T-helper 22 cell (primary cell): ENCODE results near the gene LUC7L3.
"Not testable (repeated sequence)": the region's sequence is repeated elsewhere in the genome, so short reads cannot be mapped to it uniquely, and the experiment has no call there.

Experiments
- DNase-seq: peaks from one replicate; pipeline ENCODE4 v3.0.0-alpha.2; 2020; ENCODE audit warnings: low read depth

Gene LUC7L3

DNA sequence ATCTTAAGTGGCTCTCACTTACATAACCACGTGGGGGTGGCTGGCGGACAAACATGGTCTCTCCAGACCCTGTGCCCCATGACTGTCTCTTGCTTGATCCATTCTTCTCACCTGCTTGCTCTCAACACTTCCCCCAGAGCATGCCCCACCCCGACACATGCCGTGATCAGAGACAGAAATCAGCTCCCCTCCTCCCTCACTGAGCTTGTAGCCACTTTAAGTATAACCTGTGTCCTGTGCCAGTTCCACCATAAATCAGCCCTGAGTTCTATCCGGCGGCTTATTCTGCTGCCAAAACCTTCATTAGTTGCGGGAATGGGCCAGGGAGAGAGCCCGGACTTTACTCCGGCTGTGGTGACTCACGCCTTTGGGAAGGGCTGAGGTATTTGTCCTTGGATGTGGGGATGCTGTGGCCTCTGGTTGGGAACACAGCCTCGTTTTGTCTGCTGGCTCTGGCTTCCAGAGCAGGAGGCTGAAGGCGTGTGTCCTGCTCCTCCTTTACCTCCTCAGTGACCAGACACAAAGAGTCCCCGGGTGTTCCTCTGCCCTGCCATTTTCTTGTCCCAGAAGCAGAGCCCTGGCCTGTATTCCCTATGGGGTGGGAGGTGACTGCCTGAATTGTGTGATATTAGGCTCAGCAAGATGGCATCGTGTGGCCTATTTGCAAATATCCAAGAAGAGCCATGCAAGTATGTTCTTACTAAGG lies 32.8 kb upstream of the LUC7L3 start:
- DNase-seq = no peak

DNA sequence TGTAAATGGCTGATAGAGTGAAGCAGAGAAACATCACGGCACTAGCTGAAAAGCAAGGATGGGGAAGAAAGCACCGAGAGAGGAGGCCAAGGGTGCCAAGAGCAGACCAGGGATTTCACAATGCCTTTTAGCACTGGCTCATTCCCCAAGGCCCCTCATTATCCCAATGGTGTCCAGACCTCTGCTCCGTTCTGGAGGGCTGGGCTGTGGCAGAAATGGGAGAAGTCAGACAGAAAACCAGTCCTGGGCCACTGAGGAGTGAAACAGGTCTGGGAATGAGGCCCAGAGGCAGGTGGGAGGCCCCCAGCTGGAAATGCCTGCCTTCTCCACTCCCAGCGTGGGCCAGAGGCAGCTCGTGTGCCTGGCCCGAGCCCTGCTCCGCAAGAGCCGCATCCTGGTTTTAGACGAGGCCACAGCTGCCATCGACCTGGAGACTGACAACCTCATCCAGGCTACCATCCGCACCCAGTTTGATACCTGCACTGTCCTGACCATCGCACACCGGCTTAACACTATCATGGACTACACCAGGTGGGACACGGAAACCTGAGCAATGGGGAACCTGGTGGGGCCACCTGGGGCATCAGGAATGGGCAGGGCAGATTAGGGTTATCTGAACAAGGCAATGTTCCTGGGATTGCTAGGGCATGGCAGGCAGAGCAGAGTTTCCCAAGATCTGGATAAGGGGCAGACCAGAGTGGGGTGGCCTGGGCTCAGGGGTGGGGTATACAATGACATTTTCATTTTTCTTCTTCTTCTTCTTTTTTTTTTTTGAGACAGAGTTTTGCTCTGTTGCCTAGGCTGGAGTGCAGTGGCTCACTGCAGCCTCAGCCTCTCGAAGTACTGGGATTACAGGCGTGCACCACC lies 32.0 kb upstream of the LUC7L3 start:
- DNase-seq = no peak

DNA sequence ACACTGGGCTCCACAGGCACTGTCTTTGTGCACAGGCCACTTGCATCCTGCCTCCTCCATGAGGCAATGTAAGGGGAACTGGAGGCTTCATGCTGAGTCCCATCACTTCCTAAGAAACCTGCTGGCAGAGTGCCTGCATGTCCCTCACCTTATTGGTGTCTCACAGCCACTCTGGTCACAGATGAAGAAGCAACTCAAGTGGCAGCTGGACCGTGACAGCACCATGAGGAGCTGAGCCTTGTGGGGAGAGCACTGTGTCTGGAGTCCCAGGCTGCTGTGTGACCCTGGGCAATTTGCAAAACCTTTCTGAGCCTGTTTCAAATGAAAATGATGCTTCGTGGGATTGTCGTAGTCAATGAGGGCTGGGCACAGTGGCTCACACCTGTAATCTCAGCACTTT lies 31.2 kb upstream of the LUC7L3 start:
- DNase-seq = no peak

DNA sequence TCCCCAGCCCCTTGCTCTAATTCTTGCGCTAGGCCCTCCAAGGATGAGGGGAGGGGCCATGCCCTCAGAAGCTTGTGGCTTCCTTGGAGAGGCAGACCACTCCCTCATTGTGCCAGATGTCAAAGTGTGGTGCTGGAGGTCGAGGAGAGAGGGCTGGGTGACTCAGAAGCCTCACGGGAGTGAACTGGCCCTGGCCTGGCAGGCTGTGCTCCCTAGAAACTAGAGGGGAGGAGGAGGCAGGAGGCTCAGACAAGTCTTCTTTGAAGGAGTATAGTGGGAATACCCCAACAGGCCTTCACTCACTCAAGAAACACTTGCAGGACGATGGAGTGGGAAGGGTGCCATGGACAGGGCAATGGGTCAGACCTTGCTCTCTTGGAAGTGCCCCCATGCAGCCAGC lies 30.2 kb upstream of the LUC7L3 start:
- DNase-seq = no peak

DNA sequence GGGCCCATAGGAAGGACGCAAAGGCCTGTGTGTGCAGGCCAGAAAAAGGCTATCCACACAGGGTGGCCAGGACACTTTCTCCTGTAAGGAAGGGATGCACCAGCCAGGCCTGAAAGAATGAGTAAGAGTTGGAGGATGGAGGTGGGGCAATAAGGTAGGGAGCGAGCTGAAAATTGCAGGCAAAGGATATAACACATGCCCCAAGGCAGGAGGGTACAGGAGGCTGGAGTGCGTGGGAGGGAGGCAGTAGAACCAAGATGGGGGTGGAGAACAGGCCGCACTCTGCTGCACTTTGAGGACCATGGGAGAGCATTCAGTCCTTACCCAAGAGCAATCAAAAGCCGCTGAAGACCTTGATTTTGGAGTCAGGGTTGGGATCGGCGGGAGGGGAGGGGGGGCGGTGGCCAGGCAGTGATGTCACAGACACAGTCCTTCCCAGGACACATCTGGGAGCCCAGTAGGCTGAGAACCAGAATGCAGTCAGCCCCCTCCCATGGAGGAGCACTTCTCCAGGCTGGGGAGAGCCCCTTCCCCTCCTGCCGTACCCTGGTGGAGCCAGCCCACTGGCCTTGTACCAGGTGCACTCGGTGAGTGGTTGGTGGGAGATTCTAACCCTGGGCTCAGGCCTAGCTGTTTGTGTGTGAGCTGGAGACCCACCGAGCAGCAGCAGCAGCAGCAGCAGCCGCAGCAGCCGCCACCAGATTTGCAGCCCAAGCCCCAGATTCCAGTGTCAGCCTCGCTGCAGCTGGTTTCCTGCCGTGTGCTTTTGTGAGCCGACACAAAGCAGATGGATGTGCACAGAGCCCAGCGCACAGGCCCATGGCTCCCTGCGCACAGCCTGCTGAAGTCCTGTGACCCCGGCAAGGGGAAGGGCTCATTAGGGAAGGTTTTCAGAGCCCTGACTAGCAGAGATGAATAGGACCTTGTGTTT lies 29.2 kb upstream of the LUC7L3 start:
- DNase-seq = no peak

DNA sequence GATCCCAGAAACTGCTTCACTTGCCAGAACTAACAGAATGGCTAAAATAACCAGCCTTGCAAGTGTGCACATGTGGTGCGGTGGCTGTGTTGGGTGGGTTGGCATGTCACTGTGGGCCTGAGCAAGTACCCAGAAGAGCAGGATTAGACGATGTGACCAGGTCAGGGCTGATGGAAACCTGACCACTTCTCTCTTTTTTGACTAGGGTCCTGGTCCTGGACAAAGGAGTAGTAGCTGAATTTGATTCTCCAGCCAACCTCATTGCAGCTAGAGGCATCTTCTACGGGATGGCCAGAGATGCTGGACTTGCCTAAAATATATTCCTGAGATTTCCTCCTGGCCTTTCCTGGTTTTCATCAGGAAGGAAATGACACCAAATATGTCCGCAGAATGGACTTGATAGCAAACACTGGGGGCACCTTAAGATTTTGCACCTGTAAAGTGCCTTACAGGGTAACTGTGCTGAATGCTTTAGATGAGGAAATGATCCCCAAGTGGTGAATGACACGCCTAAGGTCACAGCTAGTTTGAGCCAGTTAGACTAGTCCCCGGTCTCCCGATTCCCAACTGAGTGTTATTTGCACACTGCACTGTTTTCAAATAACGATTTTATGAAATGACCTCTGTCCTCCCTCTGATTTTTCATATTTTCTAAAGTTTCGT lies 28.4 kb upstream of the LUC7L3 start:
- no peak for DNase-seq

DNA sequence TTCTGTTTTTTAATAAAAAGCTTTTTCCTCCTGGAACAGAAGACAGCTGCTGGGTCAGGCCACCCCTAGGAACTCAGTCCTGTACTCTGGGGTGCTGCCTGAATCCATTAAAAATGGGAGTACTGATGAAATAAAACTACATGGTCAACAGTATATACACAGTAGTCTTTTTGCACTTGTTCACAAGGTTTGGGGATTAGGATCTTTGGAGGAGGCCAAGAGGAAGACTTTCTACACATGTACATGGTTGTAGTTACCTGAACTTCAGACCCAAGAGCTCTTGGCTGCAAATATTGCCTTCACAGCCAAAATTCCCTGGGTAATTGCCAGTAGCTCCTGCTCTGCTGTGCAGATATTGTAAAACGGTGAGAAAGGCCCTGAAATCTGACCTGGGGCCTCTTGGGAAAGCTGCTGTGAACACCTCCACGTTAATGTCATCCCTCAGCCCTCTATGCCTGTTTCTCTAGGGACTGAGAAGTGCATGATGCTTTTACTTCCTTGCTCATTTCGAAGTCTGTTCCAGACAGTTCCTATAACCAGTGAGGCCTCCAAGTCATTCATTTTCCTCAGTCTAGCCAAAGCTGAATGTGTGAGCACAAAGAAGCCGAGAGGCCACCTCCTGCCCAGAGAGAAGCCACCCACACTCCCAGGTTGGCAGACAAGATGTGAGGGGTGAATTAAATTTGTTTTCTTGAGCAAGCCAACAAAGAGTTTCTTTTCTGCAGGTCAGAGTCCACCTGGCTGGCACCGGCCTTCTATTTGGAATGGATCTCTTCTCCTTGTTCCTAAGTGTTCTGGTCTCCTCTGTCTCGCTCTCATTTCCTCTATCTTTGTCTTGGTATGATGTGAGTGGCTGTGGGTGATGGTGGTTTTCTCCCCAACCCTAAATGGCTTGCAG lies 27.6 kb upstream of the LUC7L3 start:
- DNase-seq = no peak

DNA sequence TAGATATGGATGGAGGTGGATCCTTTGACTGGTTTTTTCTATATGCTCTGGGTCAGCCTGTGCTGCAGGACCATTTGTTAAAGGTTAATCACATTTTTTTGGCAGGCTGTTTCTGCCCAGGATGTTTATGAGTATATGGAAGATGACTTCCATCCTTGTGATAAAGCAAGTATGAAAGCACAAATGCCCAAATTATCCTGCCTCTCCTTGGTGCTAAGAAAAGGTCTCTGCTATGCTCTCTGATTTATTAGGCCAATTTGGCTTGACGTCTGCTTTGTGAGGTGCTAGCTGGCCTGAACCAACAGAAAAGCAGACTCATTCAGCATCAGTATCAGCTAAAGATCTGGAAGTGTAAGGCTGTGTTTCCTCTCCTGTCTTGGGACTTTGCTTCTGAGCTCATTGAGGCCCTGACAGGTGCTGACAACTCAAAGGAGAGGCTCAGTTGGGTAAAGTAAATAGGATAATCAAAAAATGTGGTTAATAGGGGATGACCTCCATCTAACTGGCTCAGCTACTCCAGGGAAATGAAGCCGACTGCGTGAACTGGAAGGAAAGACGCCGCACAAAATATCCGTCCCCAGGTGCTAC lies 26.9 kb upstream of the LUC7L3 start:
- DNase-seq = no peak

DNA sequence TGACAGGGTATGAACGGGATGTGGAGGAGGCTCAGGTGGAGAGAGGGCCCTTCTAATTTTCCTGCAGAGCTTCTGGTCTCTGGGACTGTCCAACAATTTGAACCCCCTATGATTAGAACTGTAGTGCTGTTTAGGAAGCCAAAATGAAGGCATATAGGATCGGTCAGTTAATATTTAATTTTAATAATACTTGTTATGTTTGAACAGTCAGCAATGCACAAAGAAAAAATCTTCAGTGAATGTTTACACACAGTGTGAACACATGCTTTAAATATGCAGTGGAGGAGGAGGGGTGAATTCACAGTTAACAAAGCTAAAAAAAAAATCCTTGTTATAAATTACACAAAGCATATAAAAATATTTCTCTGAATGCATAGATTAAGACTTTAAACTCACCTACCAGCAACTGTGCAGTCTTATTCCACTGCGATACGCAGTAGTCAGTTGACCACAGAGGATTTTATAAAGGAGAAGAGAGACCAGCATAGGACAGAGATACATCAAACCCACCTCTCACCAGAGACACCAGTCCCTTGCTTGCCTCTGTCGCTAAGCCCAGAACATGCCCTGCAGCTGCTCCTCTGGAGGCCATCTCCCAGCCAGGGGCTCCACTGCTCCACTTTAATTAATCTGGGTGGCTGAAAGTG lies 26.2 kb upstream of the LUC7L3 start:
- no peak for DNase-seq

DNA sequence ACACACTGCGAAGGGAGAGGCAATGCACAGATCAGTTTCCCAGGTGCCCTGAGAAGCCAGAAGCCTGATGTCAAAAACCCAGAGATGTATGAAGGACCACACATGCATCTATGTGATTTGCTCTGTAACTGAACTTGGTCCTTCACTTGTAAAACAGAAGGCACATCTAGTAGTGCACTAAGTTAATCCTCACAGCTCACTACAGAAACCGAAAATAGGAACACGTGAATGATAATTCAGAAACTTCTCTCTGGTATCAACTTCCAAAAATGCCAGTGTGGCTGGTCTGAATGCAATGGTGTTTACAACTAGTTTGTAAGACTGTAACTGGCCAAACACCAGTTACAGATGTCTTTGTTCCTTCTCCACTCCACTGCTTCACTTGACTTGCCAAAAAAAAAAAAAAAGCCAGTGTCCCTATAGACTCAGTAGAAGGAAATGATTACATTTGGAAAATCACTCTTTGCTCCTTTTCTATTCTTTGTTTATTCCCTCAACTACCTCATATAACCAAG lies 23.0 kb upstream of the LUC7L3 start:
- no peak for DNase-seq

DNA sequence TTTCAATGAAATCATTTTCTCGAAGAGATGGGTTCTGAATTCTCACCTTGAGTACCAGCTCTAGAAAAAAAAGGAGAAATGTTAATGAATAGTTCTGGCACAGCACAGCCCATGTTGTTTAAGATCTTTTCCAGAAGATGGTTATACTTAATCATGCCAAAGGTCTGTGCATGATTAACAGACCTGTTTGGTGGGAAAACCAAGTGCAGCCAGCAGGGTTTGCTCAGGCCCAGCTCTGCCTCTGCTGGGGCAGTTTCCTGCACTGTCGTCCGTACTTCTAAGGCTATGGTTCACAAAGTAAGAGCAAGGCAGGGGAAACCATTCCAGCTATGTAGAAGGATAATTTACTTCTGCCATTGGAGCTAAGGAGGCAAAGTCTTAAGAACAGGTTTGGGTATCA lies 22.3 kb upstream of the LUC7L3 start:
- DNase-seq = no peak

DNA sequence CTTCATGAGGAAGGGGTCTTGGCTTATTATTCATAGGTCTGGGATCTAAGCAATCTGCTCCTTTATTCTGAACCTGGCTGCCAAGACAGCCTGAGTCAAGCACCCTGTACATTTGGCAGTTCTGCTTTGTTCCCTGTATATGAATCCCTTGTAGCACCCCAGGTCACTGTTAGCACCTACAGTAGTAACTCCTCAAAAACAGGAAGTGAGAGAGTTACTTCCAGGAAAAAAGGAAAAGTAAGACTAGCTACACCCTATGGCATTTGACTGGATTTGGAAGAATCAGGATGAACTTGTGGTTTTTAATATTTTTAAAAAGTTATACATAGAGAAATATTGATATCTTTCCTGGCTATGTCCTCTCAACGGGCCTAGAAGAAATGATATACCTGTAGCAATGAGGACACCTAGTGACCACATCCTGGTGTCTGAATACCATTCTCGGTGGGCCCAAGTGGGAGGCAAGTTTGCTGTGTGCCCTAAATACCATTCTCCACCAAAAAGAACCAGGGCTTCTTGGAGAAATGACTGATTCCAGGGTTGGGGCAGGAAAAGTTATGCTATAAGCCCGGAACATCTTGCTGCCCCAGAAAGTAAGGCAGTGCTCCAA lies 21.6 kb upstream of the LUC7L3 start:
- no peak for DNase-seq

DNA sequence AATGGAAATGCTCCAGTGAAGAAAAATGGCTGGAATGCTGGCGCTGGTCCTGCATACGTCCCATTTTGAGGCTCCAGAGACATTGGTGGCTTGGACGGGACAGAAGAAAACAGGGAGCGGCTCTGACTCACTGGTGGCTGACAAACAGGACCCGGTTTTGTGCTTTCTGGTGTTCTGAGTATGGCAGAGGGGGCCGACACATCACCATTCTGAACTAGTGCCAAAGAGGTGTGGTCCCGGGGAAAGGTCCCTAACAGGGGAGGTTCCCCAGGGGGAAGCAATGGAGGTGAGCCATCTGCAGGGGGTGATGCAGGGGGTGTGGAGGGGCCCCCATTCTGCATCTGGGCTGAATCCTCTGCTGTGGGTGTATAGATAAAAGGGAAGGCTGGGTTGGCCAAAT lies 20.0 kb upstream of the LUC7L3 start:
- no peak for DNase-seq

DNA sequence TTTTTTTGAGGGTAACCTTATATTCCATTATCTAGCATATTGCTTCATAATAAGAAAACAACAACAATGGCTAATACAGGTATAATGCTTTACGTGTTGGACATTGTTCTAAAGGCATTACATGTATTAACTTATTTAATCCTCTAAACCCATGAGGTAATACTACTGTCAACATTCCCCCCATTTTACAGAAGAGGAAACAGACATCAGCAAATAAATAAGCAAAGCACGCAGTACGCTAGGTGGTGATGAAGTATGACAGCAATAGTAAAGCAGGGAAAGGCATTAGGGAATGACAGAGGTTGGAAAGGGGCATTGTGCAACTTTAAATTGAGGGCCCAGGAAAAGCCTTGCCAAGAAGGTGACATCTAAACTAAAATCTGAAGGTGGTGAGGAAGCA lies 16.2 kb upstream of the LUC7L3 start:
- no peak for DNase-seq

DNA sequence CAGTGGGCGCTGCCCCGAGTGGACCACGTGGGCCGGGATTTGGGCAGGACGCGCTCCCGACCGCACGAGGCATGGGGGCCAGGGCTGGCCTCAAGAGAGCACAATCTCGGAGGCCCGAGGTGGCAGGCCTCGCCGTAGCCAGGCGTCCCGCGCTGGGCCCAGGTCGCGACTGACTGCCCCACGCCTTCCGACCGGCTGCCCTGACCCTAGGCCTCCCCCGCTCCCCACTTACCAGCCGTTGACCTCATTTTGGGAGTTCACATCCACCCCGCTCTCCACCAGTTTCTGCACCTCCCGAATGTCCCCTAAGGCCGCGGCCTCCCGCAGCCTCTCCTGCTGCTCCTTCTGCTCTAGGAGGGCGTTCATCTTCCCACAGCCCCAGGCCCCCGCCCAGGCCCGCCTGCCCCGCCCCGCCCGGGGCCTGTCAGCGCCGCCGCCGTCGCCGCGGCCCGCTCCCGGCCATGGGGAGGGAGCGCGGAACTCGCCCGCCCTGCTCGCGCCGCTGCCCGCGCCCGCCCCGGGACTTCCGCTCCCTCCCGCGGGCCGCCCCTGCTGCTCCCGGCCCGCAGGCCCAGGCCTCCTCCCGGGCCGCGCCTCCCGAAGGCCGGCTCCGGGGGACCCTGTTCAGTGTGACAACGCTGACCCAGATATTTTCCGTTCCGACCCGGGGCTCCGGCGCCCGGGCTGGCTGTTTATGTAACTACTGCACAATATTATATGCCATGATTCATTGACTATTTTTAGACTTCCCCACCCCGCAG lies 11.9 kb upstream of the LUC7L3 start, which contains the start of gene ANKRD40:
Gene ANKRD40 (minus strand): TSS at position 626 of the 761 bp plus-strand sequence. CDS start 260 bp downstream, at position 366.
- peak; percentile 79 for DNase-seq

DNA sequence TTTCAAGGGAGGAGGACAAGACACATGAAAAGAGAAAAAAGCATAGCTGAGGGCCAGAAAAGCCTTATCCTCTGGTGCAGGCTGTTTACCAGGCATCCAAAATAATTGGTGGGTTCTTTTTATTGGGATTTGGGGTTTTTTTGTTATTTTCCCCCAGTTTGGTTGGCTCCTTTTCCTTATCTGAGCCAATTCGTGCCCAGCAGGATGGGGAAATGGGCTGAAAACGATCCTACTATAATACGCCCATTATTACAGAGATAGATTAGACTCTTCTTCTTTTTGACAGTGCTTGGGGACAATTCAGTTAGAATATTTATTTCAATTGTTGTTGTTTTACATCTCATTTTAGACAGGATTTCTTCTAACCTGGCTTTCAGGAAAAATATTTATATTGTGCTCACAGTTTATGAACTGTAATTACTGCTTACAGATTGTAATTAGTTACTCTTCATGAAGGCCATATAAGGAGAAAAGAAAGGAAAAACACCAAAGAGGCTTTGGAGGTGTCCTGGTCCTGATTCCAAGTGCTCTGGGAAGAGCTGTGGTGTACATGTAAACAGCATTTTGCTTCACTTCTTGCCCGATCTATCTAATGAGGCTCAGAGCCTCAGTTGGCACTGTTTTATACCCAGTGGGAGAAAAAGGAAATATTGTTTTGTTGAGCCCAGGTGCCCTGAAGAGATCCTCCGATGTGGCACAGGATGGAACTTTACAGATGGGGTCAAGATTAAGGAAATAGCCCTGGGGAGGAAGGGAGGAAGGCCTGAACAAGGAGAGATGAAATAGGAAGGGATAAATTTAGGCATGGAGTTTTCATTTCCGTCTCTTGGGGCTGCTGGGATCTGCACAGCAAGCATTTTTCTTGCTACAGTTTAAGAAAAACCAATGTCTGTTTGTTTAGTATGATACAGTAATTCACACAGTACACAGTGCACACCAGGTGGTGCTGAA lies 11.1 kb upstream of the LUC7L3 start:
- no peak for DNase-seq

DNA sequence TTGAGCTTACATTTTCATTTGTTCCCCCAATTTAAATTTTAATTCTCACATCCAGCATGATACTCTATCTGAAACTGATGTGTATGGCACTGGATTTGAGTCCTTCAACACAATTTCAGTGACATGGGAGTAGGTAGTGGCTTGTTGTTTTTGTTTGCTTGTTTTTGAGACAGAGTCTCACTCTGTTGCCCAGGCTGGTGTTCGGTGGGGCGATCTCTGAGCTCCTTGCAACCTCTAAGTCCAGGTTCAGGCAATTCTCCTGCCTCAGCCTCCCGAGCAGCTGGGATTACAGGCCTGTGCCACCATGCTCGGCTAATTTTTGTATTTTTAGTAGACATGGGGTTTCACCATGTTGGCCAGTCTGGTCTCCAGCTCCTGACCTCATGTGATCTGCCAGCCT lies 10.3 kb upstream of the LUC7L3 start:
- not testable (repeated sequence) for DNase-seq
